ENCODE data around the gene CEP112.

Gene CEP112

GRCh38 chr17:65952586-65952985 is 239.3 kb downstream of the CEP112 start:
- in situ Hi-C loops (cut with HindIII; ENCODE audit: low sequenced_read_pairs): no loop called here
- TF ChIP-seq CTCF (IDR thresholded peaks at IDR 0.05; ENCODE audit: low read depth, low read length, missing control alignments): no peak
- no peak overlapping the region for H3K4me3 ChIP-seq (ENCODE audit: low read depth, low read length)
- DNase-seq (ENCODE audit: low read depth): no peak

DNA sequence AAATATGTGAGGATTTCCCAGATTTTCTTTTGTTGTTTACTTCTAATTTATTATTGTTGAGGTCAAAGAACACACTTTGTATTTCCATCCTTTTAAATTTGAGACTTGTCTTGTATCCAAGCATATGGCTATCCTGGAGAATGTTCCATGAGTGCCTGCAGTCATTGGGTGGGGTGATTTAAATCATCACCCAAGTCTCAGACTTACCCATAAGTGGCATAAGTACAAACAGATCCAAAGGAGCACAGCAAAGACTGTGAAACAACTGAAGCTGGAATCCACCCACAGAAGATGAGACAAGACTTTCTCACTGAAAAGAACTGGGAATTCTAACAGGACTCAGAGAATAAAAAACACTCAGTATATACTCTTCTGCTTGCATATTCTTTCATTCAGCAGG is 239.9 kb downstream of the CEP112 start:
- no peak overlapping the region for H3K4me3 ChIP-seq (ENCODE audit: low read depth, low read length)
- no peak for TF ChIP-seq CTCF (IDR thresholded peaks at IDR 0.05; ENCODE audit: low read depth, low read length, missing control alignments)
- no peak for DNase-seq (ENCODE audit: low read depth)
- in situ Hi-C loops (cut with HindIII; ENCODE audit: low sequenced_read_pairs): no loop called here

- DNase-seq (ENCODE audit: low read depth): no peak
- no peak overlapping the region for H3K4me3 ChIP-seq (ENCODE audit: low read depth, low read length)
- TF ChIP-seq CTCF (IDR thresholded peaks at IDR 0.05; ENCODE audit: low read depth, low read length, missing control alignments): no peak
- in situ Hi-C loops (cut with HindIII; ENCODE audit: low sequenced_read_pairs): no loop called here
Measured at GRCh38 chr17:65947831-65948230, 244.1 kb downstream of the CEP112 start.

DNA sequence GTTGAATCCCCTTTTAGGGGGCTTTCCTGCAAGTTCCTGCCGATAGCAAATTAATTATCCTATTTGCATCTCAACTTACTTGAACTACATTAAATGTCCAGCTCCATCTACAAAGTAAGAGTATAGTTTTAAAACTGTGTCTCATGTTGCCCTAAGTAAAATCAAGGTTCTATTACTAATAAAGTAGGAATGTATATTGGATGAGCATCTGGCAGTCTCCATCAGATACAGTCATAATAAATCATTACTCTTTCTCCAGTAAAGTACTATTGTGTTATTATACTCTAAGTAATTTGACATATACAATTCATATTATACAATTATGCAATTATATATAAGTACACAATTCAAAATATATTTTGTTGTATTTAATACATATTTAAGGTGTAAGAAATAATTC is 249.3 kb downstream of the CEP112 start:
- H3K4me3 ChIP-seq (ENCODE audit: low read depth, low read length): no peak overlapping the region
- in situ Hi-C loops (cut with HindIII; ENCODE audit: low sequenced_read_pairs): no loop called here
- no peak for DNase-seq (ENCODE audit: low read depth)
- TF ChIP-seq CTCF (IDR thresholded peaks at IDR 0.05; ENCODE audit: low read depth, low read length, missing control alignments): no peak

DNA sequence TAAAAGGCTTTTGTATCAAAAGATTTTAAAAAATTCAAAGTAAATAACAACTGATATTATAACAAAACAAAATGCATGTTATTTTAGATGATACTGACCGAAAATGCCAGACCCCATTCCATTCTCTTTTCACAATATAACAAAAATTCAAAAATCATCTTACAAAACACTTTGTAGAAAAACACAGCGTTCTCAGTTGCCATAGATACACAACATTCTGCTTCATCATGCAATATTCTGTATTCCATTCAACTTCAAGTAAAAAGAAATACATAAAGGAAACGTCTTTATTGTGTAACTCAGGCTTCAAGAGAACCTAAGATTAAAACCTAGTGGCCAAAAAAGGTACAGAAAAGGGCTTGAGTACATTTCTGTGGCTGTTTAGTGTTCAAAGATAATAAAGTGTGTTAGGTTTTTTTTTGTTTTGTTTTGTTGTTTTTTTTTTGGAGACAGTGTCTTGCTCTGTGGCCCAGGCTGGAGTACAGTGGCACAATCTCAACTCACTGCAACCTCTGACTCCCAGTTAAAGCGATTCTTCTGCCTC is 250.5 kb downstream of the CEP112 start:
- in situ Hi-C loops (cut with HindIII; ENCODE audit: low sequenced_read_pairs): no loop called here
- H3K4me3 ChIP-seq (ENCODE audit: low read depth, low read length): no peak overlapping the region
- no peak for DNase-seq (ENCODE audit: low read depth)
- no peak for TF ChIP-seq CTCF (IDR thresholded peaks at IDR 0.05; ENCODE audit: low read depth, low read length, missing control alignments)

DNA sequence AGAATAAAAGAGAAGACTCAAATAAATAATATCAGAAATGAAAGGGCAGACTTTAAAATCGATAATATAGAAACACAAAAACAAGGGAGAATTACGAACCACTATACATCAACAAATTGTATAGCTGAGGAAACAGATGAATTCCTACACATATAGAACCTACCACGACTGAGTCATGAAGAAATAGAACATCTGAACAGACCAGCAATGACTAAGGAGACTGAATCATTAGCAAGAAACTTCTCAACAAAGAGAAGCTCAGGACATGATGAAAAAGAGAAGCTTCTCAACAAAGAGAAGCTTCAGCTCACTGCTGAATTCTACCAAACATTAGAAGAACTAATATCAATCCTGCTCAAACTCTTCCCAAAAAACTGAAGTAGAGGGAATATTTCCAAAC is 255.9 kb downstream of the CEP112 start:
- no peak for TF ChIP-seq CTCF (IDR thresholded peaks at IDR 0.05; ENCODE audit: low read depth, low read length, missing control alignments)
- no peak overlapping the region for H3K4me3 ChIP-seq (ENCODE audit: low read depth, low read length)
- in situ Hi-C loops (cut with HindIII; ENCODE audit: low sequenced_read_pairs): no loop called here
- no peak for DNase-seq (ENCODE audit: low read depth)

DNA sequence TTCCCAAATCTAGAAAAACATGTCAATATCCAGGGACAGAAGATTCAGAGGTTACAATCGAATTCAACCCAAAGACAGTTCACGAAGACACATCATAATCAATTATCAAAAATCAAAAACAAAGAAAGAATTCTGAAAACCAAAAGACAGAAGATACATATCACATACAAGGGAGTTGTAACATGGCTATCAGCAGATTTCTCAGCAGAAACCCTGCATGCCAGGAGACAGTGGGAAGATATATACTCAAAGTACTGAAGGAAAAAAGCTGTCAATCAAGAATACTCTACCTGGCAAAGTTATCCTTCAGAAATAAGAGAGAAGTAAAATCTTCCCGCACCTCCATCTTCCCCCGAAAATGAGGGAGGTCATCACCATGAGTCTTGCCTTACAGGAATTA is 258.6 kb downstream of the CEP112 start:
- in situ Hi-C loops (cut with HindIII; ENCODE audit: low sequenced_read_pairs): no loop called here
- DNase-seq (ENCODE audit: low read depth): no peak
- no peak for TF ChIP-seq CTCF (IDR thresholded peaks at IDR 0.05; ENCODE audit: low read depth, low read length, missing control alignments)
- H3K4me3 ChIP-seq (ENCODE audit: low read depth, low read length): no peak overlapping the region

Data from astrocyte of the cerebellum (primary cell).